Upper lobe of left lung (tissue), 6 donors: Measurements from ENCODE around the gene SLC8A3. TPM values are rescaled to one million over a fixed set of nuclear protein-coding genes. Genes with fewer than 3 reads are reported as not detected.

Source experiments
- ATAC-seq, 2 donors: fragments of 200-7000 bp; cut with Tn5 transposase; one replicate each; pipeline ENCODE4 v1.9.1; 2022; ENCODE audit warnings: mild to moderate bottlenecking in 2 of 2, moderate library complexity in 2 of 2; ENCODE audit not compliant: low FRiP score in 2 of 2
- DNase-seq, 2 donors: peaks; one replicate each; pipeline ENCODE4 v3.0.0-alpha.2; 2019 to 2020
- H3K27ac ChIP-seq, 4 donors: fragments of 200-600 bp; sonication (generic); one replicate each; pipeline ENCODE4 v1.5.1; 2016 to 2019
- H3K27me3 ChIP-seq, 4 donors: fragments of 200-600 bp; sonication (generic); one replicate each; pipeline ENCODE4 v1.5.1; 2017 to 2019
- H3K36me3 ChIP-seq, 4 donors: fragments of 200-600 bp; sonication (generic); one replicate each; pipeline ENCODE4 v1.5.1; 2016 to 2019
- H3K4me1 ChIP-seq, 4 donors: fragments of 200-600 bp; sonication (generic); one replicate each; pipeline ENCODE4 v1.5.1; 2018 to 2019
- H3K4me3 ChIP-seq, 4 donors: fragments of 200-600 bp; sonication (generic); one replicate each; pipeline ENCODE4 v1.5.1; 2017 to 2019; ENCODE audit warnings: mild to moderate bottlenecking in 2 of 4, moderate library complexity in 1 of 4
- H3K9me3 ChIP-seq, 4 donors: fragments of 200-600 bp; sonication (generic); one replicate each; pipeline ENCODE4 v1.5.1; 2018 to 2019
- EP300 ChIP-seq, 4 donors: sonication (generic); formaldehyde crosslinking; IDR thresholded peaks; one replicate each; pipeline ENCODE4 v1.5.1; 2017; ENCODE audit warnings: antibody characterized with exemption in 4 of 4, control low read depth in 2 of 4
- POLR2A ChIP-seq, 4 donors: fragments of 450-650 bp; IDR thresholded peaks; one replicate each; pipeline ENCODE4 v1.5.1; 2016 to 2017; ENCODE audit warnings: antibody characterized with exemption in 4 of 4, mild to moderate bottlenecking in 2 of 4
- POLR2AphosphoS5 ChIP-seq, 2 donors: sonication (generic); formaldehyde crosslinking; IDR thresholded peaks; one replicate each; pipeline ENCODE4 v1.5.1; 2017; ENCODE audit warnings: antibody characterized with exemption in 2 of 2
- WGBS, 2 donors: methylation state at CpG; one replicate each; pipeline ENCODE4 v1.1.5; 2017 to 2018; 5-methylcytosine and 5-hydroxymethylcytosine counted together
- total RNA-seq, 6 donors: library from RNA; depleted of rRNA in 4 of 6; stranded (reverse); fragments of >200 nt in 4 of 6; gene quantifications; one replicate each; pipeline versions ENCODE4 v1.1.0 to v1.2.1, GENCODE V29; 2016 to 2021
- TF ChIP-seq, protein P1 (sequence below), 6 experiments: fragments of 450-650 bp in 4 of 6; fragments of 200-600 bp in 2 of 6; sonication (generic) in 2 of 6; IDR thresholded peaks; one replicate each; pipeline ENCODE4 v1.5.1; 2016 to 2019; ENCODE audit warnings: antibody characterized with exemption in 6 of 6
- donor health status: DM: no; HTN: no; CAD: no; lungs with moderate emphysema.
- donor health status: DM: no; HTN: yes; CAD: no; lungs with severe emphysema.

SLC8A3 gene
- total RNA-seq, 6 donors from 2014 or later, result 0.49 to 1.4 (median 1.0) TPM

DNA sequence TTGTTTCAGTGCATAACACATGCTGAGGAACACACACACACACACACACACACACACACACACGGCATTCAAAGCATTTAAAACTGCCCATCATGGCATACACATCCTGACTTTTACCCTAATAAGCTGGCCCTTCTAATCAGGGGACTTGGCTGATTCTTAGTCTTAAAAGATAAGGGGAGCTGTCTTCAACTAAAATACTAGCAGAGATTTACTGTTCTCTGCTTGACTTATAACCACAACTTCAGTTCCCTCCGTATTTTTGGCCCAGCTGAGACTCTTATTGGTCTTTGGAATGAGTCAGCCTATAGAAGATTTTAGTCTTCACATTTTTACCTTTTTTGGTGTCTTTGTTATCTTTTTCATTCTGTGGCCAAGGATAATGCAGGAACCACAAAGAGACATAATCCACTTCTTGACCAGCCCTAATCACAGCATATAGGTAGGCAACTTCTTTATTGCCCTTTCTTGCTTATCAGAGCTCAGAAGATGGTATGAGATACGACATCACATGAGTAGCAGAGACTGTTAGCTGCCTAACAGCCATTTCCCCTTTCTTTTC, 25.1 kb upstream of the SLC8A3 start:
- ATAC-seq, result no peak
- H3K9me3 ChIP-seq, result no peaks in the 10 kb centered on the region
- 36 to 49% methylated on average over 3 of the region's 3 CpGs for WGBS, 2 donors

DNA sequence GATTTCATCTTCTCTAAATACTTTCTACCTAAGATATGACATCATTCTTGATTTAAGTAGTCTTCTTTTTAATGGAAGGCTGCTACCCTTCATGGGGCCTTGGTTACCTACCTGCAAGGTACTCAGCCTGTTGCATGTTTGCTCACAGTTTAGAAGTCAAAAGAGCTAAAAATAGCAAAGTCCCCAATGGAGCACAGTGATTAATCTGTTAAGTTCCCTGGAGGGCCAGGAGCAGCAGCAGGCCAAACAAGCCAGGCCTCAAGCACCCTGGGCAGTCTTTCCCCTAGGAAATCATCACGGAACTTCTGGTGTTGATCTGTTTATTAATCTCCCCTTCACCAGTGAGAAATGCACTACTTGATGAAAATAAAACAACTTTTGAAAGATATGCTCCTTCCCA, 24.0 kb upstream of the SLC8A3 start:
- no peak for TF ChIP-seq POLR2AphosphoS5 (IDR thresholded peaks at IDR 0.05)
- no peak for TF ChIP-seq EP300 (IDR thresholded peaks at IDR 0.05)
- H3K4me3 ChIP-seq, result no peak overlapping the region
- DNase-seq (no peak), ATAC-seq (no peak)
- no peaks in the 10 kb centered on the region for H3K4me1 ChIP-seq
- no peak overlapping the region for H3K27ac ChIP-seq
- no peaks in the 10 kb centered on the region for H3K27me3 ChIP-seq
- WGBS, 2 donors, result 35 to 67% methylated on average over 1 of the region's 1 CpG
- H3K36me3 ChIP-seq, result no peaks in the 10 kb centered on the region
- H3K9me3 ChIP-seq, result no peaks in the 10 kb centered on the region

More for the DNA sequence above, 25.1 kb upstream of the SLC8A3 start:
- DNase-seq, result no peak
- TF ChIP-seq EP300 (IDR thresholded peaks at IDR 0.05) (no peak), POLR2A (IDR thresholded peaks at IDR 0.05) (no peak), POLR2AphosphoS5 (IDR thresholded peaks at IDR 0.05) (no peak)
- TF ChIP-seq, protein P1, sequence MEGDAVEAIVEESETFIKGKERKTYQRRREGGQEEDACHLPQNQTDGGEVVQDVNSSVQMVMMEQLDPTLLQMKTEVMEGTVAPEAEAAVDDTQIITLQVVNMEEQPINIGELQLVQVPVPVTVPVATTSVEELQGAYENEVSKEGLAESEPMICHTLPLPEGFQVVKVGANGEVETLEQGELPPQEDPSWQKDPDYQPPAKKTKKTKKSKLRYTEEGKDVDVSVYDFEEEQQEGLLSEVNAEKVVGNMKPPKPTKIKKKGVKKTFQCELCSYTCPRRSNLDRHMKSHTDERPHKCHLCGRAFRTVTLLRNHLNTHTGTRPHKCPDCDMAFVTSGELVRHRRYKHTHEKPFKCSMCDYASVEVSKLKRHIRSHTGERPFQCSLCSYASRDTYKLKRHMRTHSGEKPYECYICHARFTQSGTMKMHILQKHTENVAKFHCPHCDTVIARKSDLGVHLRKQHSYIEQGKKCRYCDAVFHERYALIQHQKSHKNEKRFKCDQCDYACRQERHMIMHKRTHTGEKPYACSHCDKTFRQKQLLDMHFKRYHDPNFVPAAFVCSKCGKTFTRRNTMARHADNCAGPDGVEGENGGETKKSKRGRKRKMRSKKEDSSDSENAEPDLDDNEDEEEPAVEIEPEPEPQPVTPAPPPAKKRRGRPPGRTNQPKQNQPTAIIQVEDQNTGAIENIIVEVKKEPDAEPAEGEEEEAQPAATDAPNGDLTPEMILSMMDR (IDR thresholded peaks at IDR 0.05), result no peak
- Histone ChIP-seq H3K4me1 (no peaks in the 10 kb centered on the region), H3K27ac (no peak overlapping the region), H3K4me3 (no peak overlapping the region), H3K36me3 (no peaks in the 10 kb centered on the region), H3K27me3 (no peaks in the 10 kb centered on the region)

DNA sequence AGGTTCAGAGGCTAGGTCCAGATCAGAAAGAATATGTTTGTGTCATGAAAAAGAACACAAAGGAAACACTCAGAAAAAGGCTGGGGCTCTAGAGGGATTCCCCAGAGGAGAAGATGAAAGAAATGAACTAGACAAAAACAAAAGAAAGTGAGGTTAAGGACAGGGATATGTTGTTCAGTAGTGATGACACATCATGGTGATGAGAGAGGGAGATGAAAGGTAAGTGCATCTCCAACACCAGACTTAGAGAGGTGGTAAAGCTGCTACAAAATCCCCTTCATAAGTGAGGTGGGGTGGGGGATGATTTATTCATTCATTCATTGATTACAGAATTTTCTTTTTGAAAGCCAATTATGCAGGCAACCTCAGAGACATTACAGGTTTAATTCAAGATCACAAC, 19.6 kb upstream of the SLC8A3 start:
- no peak for ATAC-seq

DNA sequence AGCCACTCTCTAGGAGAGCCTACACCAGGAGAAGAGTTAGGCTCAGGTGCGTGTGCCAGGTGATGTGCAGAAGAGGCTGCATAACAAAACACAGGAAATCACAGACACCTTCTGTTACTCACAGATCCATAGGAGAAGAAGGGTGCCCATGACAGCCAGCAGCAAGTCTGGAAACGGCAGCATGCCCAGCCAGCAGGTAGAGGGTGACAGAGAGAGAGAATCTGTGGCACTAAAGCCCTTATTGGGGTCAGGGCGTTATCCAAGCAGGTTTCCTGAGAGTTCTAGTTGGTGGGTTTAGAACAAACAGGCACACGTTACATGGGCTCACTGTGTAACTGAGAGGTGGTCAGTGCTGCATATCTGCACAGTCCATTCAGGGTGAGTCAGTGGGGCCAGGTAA, 14.9 kb upstream of the SLC8A3 start:
- Histone ChIP-seq H3K27ac (no peak overlapping the region), H3K4me3 (no peak overlapping the region), H3K27me3 (no peaks in the 10 kb centered on the region), H3K4me1 (no peaks in the 10 kb centered on the region), H3K9me3 (no peaks in the 10 kb centered on the region), H3K36me3 (no peaks in the 10 kb centered on the region)
- no peak for DNase-seq
- TF ChIP-seq, protein P1 (IDR thresholded peaks at IDR 0.05), result no peak
- TF ChIP-seq EP300 (IDR thresholded peaks at IDR 0.05), result no peak
- no peak for TF ChIP-seq POLR2AphosphoS5 (IDR thresholded peaks at IDR 0.05)
- no peak for TF ChIP-seq POLR2A (IDR thresholded peaks at IDR 0.05)
- WGBS, 2 donors, result 75 to 99% methylated on average over 4 of the region's 4 CpGs
- ATAC-seq, result no peak

More for the DNA sequence above, 19.6 kb upstream of the SLC8A3 start:
- H3K27ac ChIP-seq, result no peak overlapping the region
- H3K27me3 ChIP-seq, result no peaks in the 10 kb centered on the region
- DNase-seq, result no peak
- H3K4me3 ChIP-seq, result no peak overlapping the region
- TF ChIP-seq, protein P1 (IDR thresholded peaks at IDR 0.05), result no peak
- no peaks in the 10 kb centered on the region for H3K36me3 ChIP-seq
- no peaks in the 10 kb centered on the region for H3K9me3 ChIP-seq
- no peaks in the 10 kb centered on the region for H3K4me1 ChIP-seq

DNA sequence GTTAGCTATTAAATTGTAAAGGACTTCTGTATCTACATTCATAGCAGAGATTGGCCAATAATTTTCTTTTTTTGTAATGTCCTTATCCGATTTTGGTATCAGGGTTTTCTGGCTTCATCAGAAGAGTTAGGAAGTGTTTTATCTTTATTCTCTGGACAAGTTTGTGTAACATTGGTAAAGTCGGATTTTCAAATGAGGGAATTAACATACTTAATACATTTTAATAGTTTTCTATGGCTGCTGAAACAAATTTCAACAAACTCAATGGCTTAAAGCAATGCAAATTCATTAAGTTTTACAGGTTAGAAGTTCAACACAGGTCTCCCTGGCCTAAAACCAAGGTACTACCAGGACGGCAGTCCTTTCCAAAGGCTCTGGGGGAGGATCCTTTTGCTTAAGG, 13.2 kb upstream of the SLC8A3 start:
- Histone ChIP-seq H3K36me3 (no peaks in the 10 kb centered on the region), H3K27ac (no peak overlapping the region), H3K4me1 (no peaks in the 10 kb centered on the region), H3K4me3 (no peak overlapping the region), H3K27me3 (no peaks in the 10 kb centered on the region), H3K9me3 (no peaks in the 10 kb centered on the region)
- TF ChIP-seq POLR2A (IDR thresholded peaks at IDR 0.05) (no peak), EP300 (IDR thresholded peaks at IDR 0.05) (no peak), POLR2AphosphoS5 (IDR thresholded peaks at IDR 0.05) (no peak)
- TF ChIP-seq, protein P1 (IDR thresholded peaks at IDR 0.05), result no peak
- 85 to 88% methylated on average over 3 of the region's 3 CpGs for WGBS, 2 donors
- no peak for ATAC-seq
- no peak for DNase-seq
